Caki2 (cell line): ENCODE data around the gene FAHD1. TPM values are rescaled to one million over a fixed set of nuclear protein-coding genes. Genes with fewer than 3 reads are reported as not detected.

Experiments
- DNase-seq: peaks from one replicate; pipeline ENCODE4 v3.0.0-alpha.2; 2015; ENCODE audit warnings: low read depth
- in situ Hi-C: cut with HindIII; loops from 2 replicates; pipeline ENCODE4 v1.10.0; 2016; ENCODE audit warnings: low sequenced_read_pairs, low pct_unique_long_range_greater_than_20kb, mixed read lengths
- total RNA-seq: library from RNA; depleted of rRNA; stranded (reverse); fragments of >200 nt; shearing (Covaris generic); gene quantifications from 2 replicates; pipeline ENCODE4 v1.2.3, GENCODE V29; 2014; ENCODE audit warnings: low replicate concordance; rRNA removed

FAHD1 gene
- 120 and 169 TPM in 2 replicates for total RNA-seq

DNA sequence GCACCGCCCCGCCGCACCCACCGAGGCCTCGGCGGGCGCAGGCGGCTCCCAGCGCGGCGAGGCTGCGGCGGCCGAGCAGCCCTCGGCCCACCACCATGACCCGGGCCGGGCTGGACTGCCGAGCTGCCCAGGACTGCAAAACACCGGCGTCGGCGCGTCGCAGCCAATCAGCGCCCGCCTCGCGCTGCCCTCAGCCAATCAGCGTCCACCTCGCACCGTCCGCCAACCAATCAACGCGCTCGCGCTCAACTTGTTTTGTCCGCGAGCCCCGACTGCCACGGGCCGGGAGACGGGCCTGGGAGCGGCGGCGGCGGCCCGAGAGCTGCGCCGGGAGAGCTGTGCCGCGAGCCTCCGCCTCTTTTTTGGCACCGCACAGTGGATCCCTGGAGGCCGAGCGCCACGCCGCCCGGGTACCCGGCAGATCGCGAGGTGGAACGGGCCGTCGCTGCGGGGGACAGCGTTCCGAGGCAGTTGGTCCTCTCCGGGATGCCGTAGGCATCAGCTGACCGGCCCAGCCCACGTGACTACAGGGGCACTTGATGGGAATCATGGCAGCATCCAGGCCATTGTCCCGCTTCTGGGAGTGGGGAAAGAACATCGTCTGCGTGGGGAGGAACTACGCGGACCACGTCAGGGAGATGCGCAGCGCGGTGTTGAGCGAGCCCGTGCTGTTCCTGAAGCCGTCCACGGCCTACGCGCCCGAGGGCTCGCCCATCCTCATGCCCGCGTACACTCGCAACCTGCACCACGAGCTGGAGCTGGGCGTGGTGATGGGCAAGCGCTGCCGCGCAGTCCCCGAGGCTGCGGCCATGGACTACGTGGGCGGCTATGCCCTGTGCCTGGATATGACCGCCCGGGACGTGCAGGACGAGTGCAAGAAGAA lies at the start of gene FAHD1, which contains the start of gene HAGH:
FAHD1 (plus strand) TSS at position 516 of the 883 bp plus-strand sequence; CDS start at position 549, 33 bp downstream.
HAGH (minus strand) TSS at position 135 of the 883 bp plus-strand sequence; CDS start at position 97, 38 bp downstream.
- in situ Hi-C loops = no loop called here

DNA sequence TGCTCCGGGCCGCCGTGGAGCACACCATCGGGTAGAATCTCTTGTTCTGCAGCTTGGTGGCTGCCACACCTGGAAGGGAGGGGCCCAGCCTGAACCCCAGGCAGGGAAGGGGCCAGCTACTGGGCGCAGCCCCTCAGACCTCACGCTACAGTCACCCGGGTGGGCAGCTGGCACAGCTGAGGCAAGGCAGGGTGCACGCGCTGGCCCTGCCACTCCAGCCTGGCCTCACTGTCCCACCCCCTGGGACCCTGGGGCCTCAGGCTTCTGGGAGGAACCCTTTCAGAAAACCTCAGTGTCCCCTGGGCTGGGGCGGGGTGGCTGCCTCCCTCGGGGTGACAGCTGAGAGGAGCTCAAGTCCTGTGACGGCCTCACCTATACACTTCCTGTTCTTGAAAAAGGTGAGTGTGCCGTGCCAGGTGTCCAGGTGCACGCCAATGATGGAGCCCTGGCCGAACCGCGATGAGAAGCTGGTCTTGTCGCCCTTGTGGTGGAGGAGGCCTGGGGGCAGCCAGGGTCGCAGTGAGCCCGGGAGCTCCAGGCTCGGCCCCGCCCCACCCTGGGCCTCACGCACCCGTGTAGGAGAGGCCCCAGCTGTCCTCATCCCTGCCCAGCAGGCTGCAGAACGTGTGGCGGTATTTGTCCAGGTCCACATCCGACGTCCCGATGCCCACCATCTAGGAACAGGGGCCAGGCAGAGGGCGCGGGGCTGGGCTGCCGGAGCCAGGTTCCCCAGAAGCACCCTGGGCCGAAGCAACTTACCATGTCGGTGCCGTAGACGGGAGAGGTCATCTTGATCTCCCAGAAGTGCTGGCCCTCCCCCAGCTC lies 49.4 kb upstream of the FAHD1 start:
- DNase-seq = no peak
- in situ Hi-C loops = no loop called here

More for the DNA sequence above, at the start of gene FAHD1, which contains the start of gene HAGH:
- peak; percentile 99 for DNase-seq

DNA sequence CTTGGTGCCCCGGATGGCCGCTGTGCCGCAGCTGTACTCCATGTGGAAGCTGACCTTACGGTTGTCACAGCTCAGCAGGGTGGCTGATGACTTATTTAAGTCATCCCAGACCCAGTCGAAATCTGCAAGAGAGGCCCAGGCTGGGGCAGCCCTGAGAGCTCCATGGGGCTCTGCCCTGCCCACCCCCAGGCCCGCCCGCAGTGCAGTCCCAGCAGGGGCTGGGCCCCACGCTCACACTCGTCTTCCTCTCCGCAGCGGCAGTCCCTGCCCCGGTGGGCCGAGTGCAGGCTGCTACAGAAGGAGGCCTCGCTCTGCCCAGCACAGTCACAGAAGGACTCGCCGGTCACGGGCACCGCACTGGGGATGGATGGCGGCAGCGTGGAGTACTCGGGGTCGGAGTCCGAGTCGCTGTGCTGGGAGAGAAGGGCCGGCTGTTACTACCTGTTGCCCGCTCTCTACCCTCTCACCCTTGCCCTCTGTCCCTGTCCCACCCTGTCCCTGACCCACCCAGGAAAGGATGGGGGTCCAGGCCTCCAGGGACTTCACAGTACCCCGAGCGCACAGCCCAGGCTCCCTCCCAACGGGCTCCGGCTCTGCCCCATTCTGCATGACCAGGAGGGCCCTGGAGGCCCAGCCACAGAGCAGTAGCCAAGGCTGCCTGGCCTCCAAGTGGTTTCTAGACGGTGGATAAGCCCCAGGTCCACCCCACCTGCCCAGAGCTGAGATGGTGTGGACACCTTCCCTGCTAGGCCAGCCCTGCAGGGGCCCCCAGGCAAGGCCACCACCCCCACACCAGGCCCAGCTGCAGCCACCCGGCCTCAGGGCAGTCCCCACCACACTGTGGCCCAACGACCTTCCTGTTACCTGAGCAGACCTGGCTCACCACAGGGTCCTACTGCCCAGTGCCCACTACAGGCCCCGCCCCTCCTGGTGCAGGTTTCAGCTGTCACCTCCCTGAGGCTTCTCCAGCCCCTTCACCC lies 48.5 kb upstream of the FAHD1 start:
- no peak for DNase-seq
- in situ Hi-C loops = no loop called here

DNA sequence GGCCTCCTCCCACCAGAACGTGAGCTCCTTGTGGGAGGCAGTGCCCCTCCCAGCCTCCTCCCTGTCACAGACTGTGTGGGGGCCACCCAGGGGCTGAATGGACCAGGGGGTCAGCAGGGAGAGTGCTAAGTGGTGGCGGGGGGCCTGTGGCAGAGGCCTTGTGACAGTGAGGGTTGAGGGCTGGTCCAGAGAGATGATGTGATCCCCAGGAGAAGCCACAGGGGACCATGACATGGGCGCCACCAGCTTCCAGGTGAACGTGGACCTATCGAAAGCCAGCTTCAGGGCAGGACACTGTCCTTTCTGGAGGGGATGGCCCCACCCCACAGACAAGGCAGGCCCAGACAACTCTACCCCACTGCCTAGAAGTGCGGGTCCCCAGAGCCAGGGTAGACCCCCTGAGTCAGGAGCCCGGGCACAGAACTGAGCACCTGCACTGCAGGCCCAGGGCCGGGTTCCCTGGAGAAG lies 47.7 kb upstream of the FAHD1 start:
- DNase-seq = no peak
- in situ Hi-C loops = no loop called here

DNA sequence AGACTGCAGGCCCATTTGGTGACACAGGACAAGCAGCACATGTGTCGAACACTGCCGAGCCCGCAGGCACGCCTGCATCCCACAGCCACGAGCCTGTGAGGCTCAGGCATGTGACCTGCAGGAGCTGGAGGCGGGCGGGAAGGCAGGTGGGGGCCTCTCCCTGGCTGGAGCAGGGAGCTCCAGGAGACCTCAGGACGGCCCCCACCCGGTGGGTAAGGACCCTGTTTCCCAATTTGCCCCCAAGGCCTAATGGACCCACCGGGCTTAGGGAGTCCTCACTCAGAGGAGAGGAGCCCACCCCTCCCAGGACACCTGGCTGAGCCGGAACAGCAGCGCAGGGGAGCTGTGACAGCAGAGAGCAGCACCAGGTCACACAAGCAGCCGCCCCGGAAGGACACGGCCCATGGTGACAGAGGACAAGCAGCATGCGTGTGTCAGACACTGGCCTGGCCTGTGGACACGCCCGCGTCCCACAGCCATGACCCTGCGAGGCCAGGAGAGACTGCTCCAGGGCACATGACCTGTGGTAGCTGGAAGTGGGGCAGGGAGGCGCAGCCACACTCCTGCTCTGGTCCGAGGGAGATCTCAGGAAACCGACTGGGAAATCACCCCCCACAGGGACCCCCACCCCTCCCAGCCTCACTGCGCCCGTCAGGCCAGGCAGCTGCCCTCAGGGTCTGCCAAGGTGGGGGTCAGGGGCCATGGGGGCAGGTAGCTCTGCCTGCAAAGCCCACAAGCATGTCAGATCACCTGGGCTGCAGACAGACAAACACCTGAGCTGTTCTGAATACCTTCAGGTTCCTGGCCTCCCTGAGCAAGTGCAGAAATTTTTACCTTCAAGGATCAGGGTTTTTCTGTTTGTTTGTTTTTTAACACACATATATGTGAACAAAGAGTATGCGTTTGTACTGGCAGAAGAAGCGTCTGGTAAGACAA lies 47.0 kb upstream of the FAHD1 start:
- no peak for DNase-seq
- in situ Hi-C loops = no loop called here

DNA sequence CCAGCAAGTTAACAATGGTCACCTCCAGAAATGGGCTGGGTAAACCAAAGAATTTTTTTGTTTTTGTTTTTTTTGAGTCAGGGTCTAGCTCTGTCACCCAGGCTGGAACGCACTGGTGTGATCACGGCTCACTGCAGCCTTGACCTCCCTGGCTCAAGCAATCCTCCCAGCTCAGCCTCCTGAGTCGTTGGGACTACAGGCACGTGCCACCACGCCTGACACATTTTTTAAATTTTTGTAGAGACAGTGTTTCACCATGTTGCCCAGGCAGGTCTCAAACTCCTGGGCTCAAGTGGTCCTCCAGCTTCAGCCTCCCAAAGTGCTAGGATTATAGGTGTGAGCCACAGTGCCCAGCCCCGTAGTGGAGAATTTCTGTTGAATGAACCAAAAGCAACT lies 46.3 kb upstream of the FAHD1 start:
- in situ Hi-C loops = no loop called here
- DNase-seq = no peak

DNA sequence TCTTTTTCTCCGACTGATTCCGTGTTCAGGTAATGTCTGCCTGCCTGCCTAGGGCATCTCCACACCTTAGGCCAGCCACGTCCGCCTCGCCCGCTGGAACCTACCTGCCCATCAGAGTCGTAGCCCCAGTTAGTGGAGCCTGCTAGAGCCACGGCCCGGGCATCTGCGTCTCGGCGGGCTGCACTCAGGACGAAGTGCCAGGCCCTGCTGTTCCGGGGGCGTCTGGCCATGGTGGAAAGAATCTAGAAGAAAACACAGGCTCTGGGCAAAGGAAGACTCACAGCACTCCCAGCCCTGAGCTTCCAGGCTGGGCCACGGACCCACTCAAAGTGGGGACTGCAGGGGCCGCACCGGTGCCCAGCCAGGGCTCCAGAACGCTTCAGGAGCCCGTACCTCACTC lies 45.8 kb upstream of the FAHD1 start:
- in situ Hi-C loops = no loop called here
- no peak for DNase-seq

DNA sequence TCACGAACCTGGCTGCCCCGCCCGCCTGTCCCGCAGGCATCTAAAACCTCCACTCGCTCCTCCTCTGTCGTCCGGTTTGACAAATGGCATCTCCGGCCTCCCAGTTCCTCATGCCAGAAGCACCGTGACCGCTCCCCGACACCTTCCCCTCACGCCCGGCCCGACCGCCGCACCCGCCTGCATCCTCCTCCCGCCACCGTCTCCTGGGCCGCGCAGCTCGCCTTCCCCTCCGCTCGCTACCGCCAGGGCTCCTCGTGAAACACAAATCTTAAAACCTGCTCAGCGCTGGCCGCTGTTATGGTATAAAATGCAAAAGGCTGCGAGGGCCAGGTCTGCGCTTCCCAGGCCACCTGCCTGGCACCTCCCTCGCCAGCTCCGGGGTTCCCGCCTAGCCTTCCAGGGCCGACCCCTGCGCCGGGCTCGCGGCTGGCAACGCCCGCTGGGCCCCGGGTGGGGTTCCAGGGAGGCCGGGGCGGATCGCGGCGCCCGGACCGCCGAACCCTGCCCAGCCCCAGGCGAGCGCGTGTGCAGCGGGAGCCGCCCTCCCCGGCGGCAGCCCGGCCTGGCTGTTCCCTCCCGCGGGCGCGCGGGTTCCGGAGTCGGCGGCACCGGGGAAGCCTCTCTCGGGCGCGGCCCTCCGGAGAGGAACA lies 45.1 kb upstream of the FAHD1 start:
- DNase-seq = peak; percentile 48
- in situ Hi-C loops = no loop called here

DNA sequence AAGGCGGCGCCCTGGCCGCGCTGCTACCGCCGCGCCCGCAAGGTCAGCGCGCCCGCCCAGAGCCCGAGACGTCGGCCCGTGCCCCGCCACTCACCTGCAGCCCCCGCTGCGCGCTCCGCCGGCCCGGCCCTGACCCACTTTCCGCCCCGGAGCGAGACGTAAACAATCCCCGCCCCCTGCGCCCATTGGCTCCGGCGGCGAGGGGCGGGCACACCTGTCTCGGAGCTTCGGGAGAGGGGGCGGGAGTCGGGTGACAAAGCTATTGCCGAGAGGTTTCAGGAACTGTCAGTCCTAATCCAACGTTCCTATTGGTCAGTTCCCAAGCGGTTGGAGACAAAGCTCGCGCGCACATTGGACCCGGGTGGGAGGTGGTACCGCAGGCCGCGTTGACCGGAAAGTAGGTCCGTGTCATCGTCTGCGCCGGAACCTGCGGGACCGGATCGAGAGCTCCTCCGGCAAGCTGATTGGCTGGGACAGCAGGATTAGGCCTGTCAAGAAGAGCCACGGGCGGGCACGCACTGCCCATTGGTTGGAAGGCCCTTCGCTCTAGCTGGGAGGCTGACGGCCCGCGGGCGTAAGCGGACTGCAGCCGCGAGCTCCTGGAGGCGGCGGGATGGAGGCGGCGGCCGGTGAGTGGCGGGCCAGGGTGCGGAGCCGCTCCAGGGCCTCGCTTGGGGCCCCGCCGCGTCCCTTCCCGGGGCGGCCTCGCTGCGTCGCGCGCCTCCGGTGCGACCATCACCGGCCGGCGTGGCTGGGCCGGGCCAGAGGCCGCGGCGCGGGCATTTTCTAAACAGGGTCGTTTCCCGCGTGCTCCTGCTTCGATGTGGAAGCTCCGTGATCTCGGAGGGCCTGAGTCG lies 44.4 kb upstream of the FAHD1 start, which contains the start of the genes NUBP2 and SPSB3:
NUBP2 (plus strand) TSS at position 553 of the 857 bp plus-strand sequence; CDS start at position 614, 61 bp downstream.
SPSB3 (minus strand) TSS at position 164 of the 857 bp plus-strand sequence. CDS start 1,088 bp downstream, outside the sequence.
- in situ Hi-C loops = no loop called here

DNA sequence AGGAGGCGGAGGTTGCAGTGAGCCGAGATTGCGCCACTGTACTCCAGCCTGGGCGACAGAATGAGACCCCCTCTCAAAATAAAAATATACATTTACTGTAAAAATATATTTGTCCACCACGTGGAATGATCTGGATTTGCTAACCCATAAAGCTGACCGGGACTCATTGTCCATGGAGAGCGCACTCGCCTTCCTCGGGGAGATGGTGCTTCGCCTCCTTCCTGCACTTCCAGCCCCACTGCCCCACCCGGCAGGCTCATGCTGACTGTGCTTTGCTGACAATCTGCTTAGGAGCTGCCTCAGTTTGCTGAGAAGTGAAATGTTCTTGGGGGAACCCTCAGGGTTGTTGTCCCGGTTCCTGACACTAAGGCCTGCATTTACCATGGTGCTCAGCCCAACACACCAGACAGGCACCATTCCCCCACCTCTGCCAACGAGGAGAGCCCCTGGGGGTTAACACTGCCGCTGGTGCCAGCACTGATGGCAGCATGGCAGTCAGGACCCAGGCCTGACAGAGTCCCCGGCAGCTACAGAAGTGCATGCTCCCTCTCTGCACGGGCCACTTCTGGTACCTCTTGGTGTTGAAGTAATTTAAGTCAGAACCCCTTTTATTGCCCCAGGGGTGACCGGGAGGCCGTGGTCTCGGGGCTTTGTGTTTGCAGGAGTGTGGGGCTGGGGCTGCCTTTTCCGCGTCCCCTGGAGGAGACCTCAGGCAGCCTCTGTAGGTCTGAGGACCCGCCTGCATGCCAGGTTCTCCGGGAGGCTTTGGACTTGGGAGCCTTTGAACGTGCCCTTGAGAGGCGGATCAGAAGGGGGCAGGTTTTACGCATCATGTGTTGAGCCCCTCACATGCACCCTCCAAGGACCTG lies 41.8 kb upstream of the FAHD1 start:
- in situ Hi-C loops = no loop called here
- no peak for DNase-seq

More for the DNA sequence above, 44.4 kb upstream of the FAHD1 start, which contains the start of the genes NUBP2 and SPSB3:
- DNase-seq = peak; percentile 100

DNA sequence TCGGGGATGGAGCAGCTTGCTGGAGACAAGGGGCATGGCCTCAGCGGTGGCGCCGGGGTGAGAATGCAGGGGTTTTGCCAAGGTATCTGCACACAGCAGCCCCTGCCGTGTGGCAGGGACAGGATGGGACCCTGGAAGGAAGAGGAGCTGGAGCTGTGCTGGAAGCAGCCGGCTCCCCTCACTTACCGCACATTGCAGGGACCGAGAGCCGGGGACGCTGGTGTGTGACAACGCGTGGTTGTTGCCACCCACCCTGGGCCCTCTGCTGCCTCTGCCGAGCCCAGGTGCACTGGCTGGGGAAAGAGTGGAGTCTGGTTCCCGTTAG lies 41.2 kb upstream of the FAHD1 start:
- in situ Hi-C loops = no loop called here
- no peak for DNase-seq

DNA sequence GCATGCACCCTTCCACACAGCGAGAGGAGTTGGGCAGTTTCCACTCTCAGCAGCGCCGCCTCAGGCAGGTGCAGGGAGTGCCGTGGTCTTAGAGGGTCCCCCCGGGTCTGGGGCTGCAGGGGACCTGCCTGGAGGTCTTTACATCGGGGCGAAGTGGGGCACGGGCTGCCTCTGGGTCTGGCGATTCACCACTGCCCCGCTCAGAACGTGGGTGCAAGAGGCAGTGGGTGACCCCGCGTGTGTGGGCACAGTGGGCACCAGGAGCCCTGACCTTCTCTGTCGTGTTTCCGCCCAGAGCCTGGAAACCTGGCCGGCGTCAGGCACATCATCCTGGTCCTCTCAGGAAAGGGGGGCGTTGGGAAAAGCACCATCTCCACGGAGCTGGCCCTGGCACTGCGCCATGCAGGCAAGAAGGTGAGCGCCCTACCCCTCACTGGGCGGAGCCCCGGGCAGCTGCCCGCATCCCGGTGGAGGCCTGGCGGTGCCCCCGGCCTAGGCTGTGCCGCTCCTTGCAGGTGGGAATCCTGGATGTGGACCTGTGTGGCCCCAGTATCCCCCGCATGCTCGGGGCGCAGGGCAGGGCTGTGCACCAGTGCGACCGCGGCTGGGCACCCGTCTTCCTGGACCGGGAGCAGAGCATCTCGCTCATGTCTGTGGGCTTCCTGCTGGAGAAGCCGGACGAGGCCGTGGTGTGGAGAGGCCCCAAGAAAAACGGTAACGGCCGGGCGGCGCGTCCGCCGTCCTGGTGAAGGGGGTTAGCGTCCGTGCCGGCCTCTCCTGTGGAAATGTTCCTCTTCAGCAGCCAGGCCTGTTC lies 40.6 kb upstream of the FAHD1 start:
- in situ Hi-C loops = no loop called here
- DNase-seq = no peak

DNA sequence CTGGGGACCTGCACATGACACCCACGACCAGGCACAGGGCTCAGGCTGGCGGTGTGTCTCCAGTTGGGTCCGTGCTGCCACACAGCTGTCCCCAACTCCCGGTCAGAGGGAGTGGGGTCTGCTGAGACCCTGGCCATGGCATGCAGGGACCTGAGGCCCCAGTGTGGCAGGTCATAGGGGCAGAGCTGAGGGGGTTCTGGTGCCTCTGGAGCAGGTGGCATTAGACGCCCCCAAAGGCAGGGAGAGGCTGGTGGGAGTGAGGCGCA lies 40.0 kb upstream of the FAHD1 start:
- DNase-seq = no peak
- in situ Hi-C loops = no loop called here
